Stomach smooth muscle (tissue), 2 donors: Measurements from ENCODE around the gene HBP1.

Experiments used
- H3K27ac ChIP-seq: one replicate; pipeline ENCODE4 v1.7.0; 2013; ENCODE audit warnings: mild to moderate bottlenecking, low read length, inconsistent platforms
- H3K27me3 ChIP-seq, 2 donors: one replicate each; pipeline ENCODE4 v1.7.0; 2013; ENCODE audit warnings: low read length in 2 of 2; ENCODE audit not compliant: insufficient read depth in 2 of 2, control insufficient read depth in 1 of 2
- H3K36me3 ChIP-seq, 2 donors: one replicate each; pipeline ENCODE4 v1.7.0; 2013; ENCODE audit warnings: low read length in 2 of 2; ENCODE audit not compliant: control insufficient read depth in 2 of 2, insufficient read depth in 2 of 2
- H3K4me1 ChIP-seq: one replicate; pipeline ENCODE4 v1.7.0; 2013; ENCODE audit warnings: low read length; ENCODE audit not compliant: control insufficient read depth, insufficient read depth
- H3K4me3 ChIP-seq, 2 donors: one replicate each; pipeline ENCODE4 v1.7.0; 2013; ENCODE audit warnings: low read length in 2 of 2
- H3K9ac ChIP-seq, 2 donors: one replicate each; pipeline ENCODE4 v1.7.0; 2013; ENCODE audit warnings: low read length in 2 of 2, mild to moderate bottlenecking in 1 of 2
- H3K9me3 ChIP-seq, 2 donors: one replicate each; pipeline ENCODE4 v1.7.0; 2013; ENCODE audit warnings: low read length in 2 of 2; ENCODE audit not compliant: control insufficient read depth in 2 of 2
- donor health status: healthy.
- donor health status: Pancreatic carcinoma.

The HBP1 gene

DNA sequence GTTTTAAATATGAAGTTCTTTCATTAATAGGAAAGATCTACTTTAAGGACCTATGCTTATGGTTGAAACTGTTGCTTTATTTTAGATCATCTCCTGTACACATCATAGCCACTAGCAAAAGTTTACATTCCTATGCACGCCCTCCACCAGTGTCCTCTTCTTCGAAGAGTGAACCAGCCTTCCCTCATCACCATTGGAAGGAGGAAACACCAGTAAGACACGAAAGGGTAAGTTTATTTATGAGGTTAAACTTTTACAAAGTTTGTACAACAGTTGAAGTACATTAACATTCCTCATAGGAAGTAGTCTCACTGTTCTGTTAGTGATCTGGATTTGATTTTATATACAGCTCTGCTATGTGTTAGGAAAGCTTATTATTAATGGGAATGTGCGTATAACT lies 16.9 kb downstream of the HBP1 start:
- H3K27ac ChIP-seq: no peak overlapping the region
- no peaks in the 10 kb centered on the region for H3K4me1 ChIP-seq
- no peaks in the 10 kb centered on the region for H3K27me3 ChIP-seq
- no peaks in the 10 kb centered on the region for H3K9me3 ChIP-seq
- no peak overlapping the region for H3K9ac ChIP-seq
- peaks cover 22 to 31% of the 10 kb centered on the region in 2 donors for H3K36me3 ChIP-seq
- H3K4me3 ChIP-seq: no peak overlapping the region

DNA sequence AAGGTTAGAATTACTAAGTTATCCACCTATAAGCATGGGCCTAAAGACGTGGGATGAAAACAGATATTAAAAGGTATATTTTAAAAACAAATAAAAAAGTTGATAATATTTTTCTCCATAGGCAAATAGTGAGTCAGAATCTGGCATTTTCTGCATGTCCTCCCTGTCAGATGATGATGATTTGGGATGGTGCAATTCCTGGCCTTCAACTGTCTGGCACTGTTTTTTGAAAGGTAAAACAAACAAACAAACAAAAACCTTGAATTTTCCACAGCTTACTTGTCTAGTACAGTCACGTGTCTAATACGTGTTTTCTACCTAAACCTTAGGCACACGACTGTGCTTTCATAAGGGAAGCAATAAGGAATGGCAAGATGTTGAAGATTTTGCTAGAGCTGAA lies 17.4 kb downstream of the HBP1 start:
- Histone ChIP-seq H3K27ac (no peak overlapping the region), H3K4me3 (no peak overlapping the region), H3K4me1 (no peaks in the 10 kb centered on the region), H3K36me3 (peaks cover 23 to 36% of the 10 kb centered on the region in 2 donors), H3K9ac (no peak overlapping the region), H3K9me3 (no peaks in the 10 kb centered on the region), H3K27me3 (no peaks in the 10 kb centered on the region)

DNA sequence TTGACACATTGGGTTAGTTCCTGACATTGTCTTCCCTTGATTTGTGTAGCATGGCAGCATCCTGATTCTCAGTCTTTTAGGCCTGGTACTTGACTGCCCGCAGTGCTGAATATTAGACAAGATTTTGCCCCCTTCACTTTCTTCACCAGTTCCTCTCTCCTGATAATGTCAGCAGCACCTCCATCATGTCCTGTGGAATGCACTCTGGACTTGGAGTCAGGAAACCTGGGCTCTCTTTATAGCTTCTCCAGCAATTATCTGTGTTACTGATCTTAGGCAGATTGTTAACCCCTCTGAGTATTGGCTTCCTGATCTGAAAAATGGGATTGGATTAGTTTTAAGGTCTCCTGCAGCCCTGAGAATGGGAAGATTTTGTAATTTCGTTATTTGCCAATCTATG lies 19.0 kb downstream of the HBP1 start:
- H3K36me3 ChIP-seq: peaks cover 25 to 39% of the 10 kb centered on the region in 2 donors
- no peak overlapping the region for H3K4me3 ChIP-seq
- no peak overlapping the region for H3K27ac ChIP-seq
- no peak overlapping the region for H3K9ac ChIP-seq
- H3K4me1 ChIP-seq: no peaks in the 10 kb centered on the region
- no peaks in the 10 kb centered on the region for H3K27me3 ChIP-seq
- H3K9me3 ChIP-seq: no peaks in the 10 kb centered on the region

DNA sequence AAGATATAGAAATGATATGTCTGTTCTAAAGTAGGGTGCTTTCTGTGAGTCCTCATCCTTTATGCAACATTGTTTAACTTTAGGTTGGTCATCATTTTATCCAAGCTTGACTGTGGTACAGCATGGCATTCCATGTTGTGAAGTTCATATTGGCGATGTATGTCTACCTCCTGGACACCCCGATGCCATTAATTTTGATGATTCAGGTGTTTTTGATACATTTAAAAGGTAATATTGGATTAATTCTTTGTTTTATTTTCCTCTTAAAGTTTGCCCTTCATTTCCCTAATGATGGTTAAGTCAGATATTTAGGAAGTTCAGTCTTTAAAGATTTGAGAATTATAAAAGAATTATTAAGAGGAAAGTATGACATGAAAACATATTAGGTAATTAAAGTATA lies 21.3 kb downstream of the HBP1 start:
- no peak overlapping the region for H3K9ac ChIP-seq
- H3K36me3 ChIP-seq: peaks cover 23 to 29% of the 10 kb centered on the region in 2 donors
- H3K9me3 ChIP-seq: no peaks in the 10 kb centered on the region
- H3K4me1 ChIP-seq: no peaks in the 10 kb centered on the region
- no peak overlapping the region for H3K4me3 ChIP-seq
- H3K27me3 ChIP-seq: no peaks in the 10 kb centered on the region
- H3K27ac ChIP-seq: no peak overlapping the region

DNA sequence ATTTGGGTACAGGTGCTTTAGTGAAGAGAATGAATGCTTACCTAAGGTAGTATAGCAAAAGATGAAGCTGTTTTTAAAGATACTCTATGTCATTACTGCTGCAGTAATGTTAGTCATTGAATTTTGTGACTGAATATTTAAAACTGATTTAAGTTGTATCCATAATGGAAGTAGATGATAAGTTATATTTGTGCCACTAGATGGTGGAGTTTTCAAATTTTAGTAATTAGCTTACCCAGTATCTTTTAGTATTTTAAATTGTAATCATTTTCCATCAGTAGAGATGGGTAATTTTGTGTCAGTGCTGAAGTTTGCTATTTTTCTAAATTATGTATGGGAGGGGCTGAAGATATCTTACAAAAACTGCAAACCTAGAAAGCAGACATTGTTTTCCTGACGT lies 25.2 kb downstream of the HBP1 start:
- Histone ChIP-seq H3K27me3 (no peaks in the 10 kb centered on the region), H3K36me3 (peaks cover 20 to 37% of the 10 kb centered on the region in 2 donors), H3K9ac (no peak overlapping the region), H3K4me3 (no peak overlapping the region), H3K4me1 (no peaks in the 10 kb centered on the region), H3K27ac (no peak overlapping the region), H3K9me3 (no peaks in the 10 kb centered on the region)

- H3K9me3 ChIP-seq: no peaks in the 10 kb centered on the region
- H3K36me3 ChIP-seq: peaks cover 18 to 55% of the 10 kb centered on the region in 2 donors
- no peaks in the 10 kb centered on the region for H3K27me3 ChIP-seq
- H3K27ac ChIP-seq: no peak overlapping the region
- H3K9ac ChIP-seq: no peak overlapping the region
- H3K4me3 ChIP-seq: no peak overlapping the region
- H3K4me1 ChIP-seq: no peaks in the 10 kb centered on the region
Observed at GRCh38 chr7:107196834-107197610, 28.2 kb downstream of the HBP1 start.

DNA sequence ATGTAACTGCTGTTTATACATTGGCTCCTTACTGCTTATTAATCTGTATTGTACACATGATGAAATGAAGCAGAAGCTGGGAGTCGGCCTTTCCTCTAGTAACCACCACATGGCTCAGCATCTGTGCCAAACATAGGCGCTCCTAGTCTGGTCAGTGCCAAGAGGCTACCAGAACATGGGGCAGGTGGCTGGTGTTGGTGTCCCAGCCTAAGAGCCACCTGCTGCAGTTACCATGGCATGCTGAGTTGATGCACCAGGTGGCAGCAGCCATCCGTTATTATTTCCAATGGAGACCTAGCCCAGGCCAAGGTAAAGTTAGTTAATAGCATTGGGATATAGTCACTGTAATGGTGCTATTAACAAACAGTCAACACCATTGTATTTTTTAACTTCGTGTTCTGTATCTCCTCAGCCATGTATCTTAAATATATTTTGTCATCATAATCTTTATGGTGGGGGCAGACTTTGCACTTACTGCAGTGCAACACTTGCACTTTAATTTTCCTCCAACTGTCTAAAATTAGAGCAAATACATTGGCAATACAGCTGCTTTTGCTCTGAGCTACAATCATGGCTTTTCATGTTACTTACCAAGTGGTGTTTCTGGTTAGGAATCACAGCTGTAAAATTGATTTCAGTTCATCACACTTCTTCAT lies 33.1 kb downstream of the HBP1 start:
- H3K9ac ChIP-seq: no peak overlapping the region
- no peaks in the 10 kb centered on the region for H3K4me1 ChIP-seq
- H3K36me3 ChIP-seq: peaks cover 26 to 64% of the 10 kb centered on the region in 2 donors
- H3K27ac ChIP-seq: no peak overlapping the region
- no peaks in the 10 kb centered on the region for H3K27me3 ChIP-seq
- H3K9me3 ChIP-seq: no peaks in the 10 kb centered on the region
- no peak overlapping the region for H3K4me3 ChIP-seq

DNA sequence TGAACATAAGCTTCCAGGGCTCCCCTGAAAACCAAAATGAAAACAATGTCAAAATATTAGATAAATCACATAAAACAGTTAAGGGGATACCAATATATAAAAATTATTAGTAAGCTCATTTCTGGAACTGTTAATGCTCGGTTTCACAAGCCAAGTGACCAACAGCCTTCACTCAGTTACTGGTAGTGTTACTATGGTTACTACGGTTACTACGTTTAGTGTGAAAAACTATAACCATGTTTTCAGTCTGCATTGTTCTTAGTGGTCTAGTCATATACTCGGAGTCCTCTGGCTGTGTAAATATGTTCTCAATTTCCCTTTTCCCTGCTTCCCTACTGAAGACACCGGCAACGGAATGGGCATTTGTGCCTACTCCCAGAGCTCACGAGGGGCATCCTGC lies 34.8 kb downstream of the HBP1 start:
- no peak overlapping the region for H3K4me3 ChIP-seq
- H3K9ac ChIP-seq: no peak overlapping the region
- peaks cover 23 to 50% of the 10 kb centered on the region in 2 donors for H3K36me3 ChIP-seq
- no peaks in the 10 kb centered on the region for H3K9me3 ChIP-seq
- H3K27ac ChIP-seq: no peak overlapping the region
- H3K4me1 ChIP-seq: peaks cover 10% of the 10 kb centered on the region
- H3K27me3 ChIP-seq: no peaks in the 10 kb centered on the region

GRCh38 chr7:107206136-107206535 lies 37.3 kb downstream of the HBP1 start:
- Histone ChIP-seq H3K9ac (no peak overlapping the region), H3K9me3 (no peaks in the 10 kb centered on the region), H3K27ac (no peak overlapping the region), H3K4me1 (peaks cover 10% of the 10 kb centered on the region), H3K27me3 (no peaks in the 10 kb centered on the region), H3K4me3 (no peak overlapping the region), H3K36me3 (peaks cover 34% of the 10 kb centered on the region in 2 donors)

DNA sequence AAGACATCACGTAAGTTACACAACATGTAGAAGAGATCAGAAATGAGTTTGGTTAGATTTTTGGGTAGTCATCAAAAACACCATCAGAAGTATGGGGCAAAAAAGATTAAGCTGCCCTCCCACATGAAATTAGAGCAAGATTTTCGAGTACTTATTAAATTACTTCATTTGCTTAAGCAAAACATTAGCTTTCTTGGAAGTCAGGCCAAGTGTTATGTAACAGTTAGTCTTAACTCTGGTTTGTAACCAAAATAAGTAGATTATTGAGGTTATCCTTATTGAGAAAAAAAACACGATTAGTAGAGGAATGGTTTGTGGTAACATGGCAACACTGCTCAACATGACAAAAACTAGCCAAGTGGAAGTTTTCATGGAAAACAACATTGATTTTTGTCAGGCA lies 37.9 kb downstream of the HBP1 start:
- H3K9ac ChIP-seq: no peak overlapping the region
- H3K4me1 ChIP-seq: peaks cover 10% of the 10 kb centered on the region
- no peak overlapping the region for H3K27ac ChIP-seq
- H3K36me3 ChIP-seq: peaks cover 29% of the 10 kb centered on the region in 2 donors
- H3K27me3 ChIP-seq: no peaks in the 10 kb centered on the region
- no peak overlapping the region for H3K4me3 ChIP-seq
- no peaks in the 10 kb centered on the region for H3K9me3 ChIP-seq

- peaks cover 23 to 29% of the 10 kb centered on the region in 2 donors for H3K36me3 ChIP-seq
Observed at GRCh38 chr7:107207459-107207858, 38.7 kb downstream of the HBP1 start.

More at GRCh38 chr7:107207459-107207858, 38.7 kb downstream of the HBP1 start:
- H3K9ac ChIP-seq: no peak overlapping the region
- H3K4me3 ChIP-seq: no peak overlapping the region
- H3K4me1 ChIP-seq: peaks cover 10% of the 10 kb centered on the region
- no peaks in the 10 kb centered on the region for H3K27me3 ChIP-seq
- H3K9me3 ChIP-seq: no peaks in the 10 kb centered on the region
- H3K27ac ChIP-seq: peak overlapping the region; percentile 62
